Measurements from ENCODE around the gene GPR75.

The GPR75 gene

DNA sequence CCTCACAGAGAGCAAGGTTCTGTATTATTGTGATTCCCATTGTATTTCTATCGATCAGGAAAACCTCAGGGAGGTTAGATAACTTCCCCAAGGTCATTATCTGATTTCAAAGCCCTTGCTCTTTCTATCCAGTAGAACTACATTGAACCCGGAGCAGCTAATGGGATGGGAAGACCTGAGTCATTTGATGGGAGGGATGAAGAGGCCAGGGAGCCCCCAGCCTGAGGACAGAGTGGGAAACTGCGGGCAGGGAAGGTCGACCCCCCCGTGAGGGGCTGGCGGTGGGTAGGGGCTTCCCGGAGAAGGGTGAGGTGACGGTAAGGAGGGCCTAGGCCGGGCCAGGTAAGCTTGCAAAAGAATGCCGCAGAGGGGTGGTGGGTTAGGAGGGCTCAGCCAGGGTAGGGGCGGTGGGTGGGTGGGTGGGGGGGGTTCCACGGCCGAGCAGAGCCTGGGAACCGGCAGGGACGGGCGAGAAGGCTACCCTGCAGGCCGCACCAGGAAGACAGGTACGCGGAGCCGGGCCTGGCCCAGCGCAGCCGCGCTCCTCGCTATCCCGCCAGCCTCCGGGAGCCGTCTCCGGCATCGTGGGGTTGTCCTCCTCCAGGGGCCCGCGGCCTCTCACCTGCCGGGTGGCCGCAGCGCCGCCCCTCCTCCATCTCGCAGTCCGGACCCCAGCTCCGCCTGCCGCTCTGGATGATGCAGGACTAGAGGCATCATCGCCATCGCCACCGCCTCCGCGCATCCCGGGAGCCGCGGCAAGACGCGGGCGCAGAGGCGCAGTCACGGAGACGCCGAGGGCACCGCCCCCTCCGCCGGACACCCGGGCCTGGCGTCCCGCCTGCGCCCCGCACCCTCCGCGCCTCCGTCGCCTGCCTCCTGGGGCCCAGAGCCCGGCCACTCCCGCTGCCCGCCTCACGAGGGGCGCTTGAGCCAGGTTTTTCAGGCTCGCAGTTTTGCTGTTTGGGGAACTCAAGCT is at the start of gene GPR75:
GPR75 (minus strand) TSS at position 762 of the 976 bp plus-strand sequence. CDS start 5,211 bp downstream, outside the sequence.
- Histone ChIP-seq H3K4me1 (ENCODE audit: insufficient read depth, low read length) (no peaks in the 10 kb centered on the region), H3K4me3 (ENCODE audit: low read depth in 1 of 2, low read length in 2 of 2) (peak within 1 kb of the TSS in 1 of 2 donors; percentile 14), H3K27ac (ENCODE audit: low read depth, low read length) (no peak within 1 kb of the TSS), H3K27me3 (ENCODE audit: control insufficient read depth in 1 of 2, insufficient read depth in 2 of 2, low read length in 2 of 2) (no peaks in the 10 kb centered on the region), H3K9me3 (ENCODE audit: low read length) (no peaks in the 10 kb centered on the region), H3K9ac (ENCODE audit: low read length) (no peak within 1 kb of the TSS), H3K36me3 (ENCODE audit: insufficient read depth, low read length) (peaks cover 5% of the 10 kb centered on the region)

- Histone ChIP-seq H3K27me3 (ENCODE audit: control insufficient read depth in 1 of 2, insufficient read depth in 2 of 2, low read length in 2 of 2) (no peaks in the 10 kb centered on the region), H3K36me3 (ENCODE audit: insufficient read depth, low read length) (peaks cover 59% of the 10 kb centered on the region), H3K4me3 (ENCODE audit: low read depth in 1 of 2, low read length in 2 of 2) (no peak overlapping the region), H3K9ac (ENCODE audit: low read length) (no peak overlapping the region), H3K27ac (ENCODE audit: low read depth, low read length) (no peak overlapping the region), H3K9me3 (ENCODE audit: low read length) (no peaks in the 10 kb centered on the region), H3K4me1 (ENCODE audit: insufficient read depth, low read length) (no peaks in the 10 kb centered on the region)
Measured at GRCh38 chr2:53907582-53907981, 47.8 kb upstream of the GPR75 start.

DNA sequence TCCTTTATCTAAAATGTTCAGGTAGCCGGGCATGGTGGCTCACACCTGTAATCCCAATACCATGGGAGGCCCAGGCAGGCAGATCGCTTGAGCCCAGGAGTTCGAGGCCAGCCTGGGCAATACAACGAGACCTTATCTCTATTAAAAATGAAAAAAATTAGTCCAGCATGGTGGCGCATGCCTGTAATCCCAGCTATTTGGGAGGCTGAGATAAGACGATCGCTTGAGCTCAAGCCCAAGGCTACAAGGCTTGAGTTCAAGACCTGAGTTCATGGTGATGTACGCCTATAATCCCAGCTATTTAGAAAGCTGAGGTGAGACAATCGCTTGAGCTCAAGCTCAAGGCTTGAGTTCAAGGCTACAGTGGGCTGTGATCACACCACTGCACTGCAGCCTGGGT is 45.6 kb upstream of the GPR75 start:
- no peaks in the 10 kb centered on the region for H3K4me1 ChIP-seq (ENCODE audit: insufficient read depth, low read length)
- H3K27me3 ChIP-seq (ENCODE audit: control insufficient read depth in 1 of 2, insufficient read depth in 2 of 2, low read length in 2 of 2) = no peaks in the 10 kb centered on the region
- peaks cover 75% of the 10 kb centered on the region for H3K36me3 ChIP-seq (ENCODE audit: insufficient read depth, low read length)
- H3K27ac ChIP-seq (ENCODE audit: low read depth, low read length) = no peak overlapping the region
- H3K9ac ChIP-seq (ENCODE audit: low read length) = no peak overlapping the region
- no peak overlapping the region for H3K4me3 ChIP-seq (ENCODE audit: low read depth in 1 of 2, low read length in 2 of 2)
- no peaks in the 10 kb centered on the region for H3K9me3 ChIP-seq (ENCODE audit: low read length)

DNA sequence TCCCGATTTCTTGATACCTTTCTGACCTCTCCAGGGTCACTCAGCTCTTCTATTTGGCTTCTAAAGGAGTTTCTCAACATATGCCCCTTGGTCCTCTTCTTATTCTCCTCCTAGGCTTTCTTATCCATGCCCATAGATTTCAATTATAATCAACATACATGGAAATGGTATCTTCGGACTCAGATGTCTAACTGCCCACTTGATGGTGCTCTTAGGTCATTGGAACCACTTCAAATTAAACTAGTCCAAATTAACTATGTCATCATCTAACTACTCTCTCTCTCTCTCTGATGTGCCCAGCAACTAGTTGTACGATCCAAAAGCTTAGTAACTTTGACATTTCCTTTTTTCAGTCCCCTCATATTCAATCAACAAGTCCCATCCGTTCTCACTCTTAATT is 43.2 kb upstream of the GPR75 start:
- Histone ChIP-seq H3K27ac (ENCODE audit: low read depth, low read length) (no peak overlapping the region), H3K9ac (ENCODE audit: low read length) (no peak overlapping the region), H3K9me3 (ENCODE audit: low read length) (no peaks in the 10 kb centered on the region), H3K4me1 (ENCODE audit: insufficient read depth, low read length) (no peaks in the 10 kb centered on the region), H3K27me3 (ENCODE audit: control insufficient read depth in 1 of 2, insufficient read depth in 2 of 2, low read length in 2 of 2) (no peaks in the 10 kb centered on the region), H3K36me3 (ENCODE audit: insufficient read depth, low read length) (peaks cover 73% of the 10 kb centered on the region), H3K4me3 (ENCODE audit: low read depth in 1 of 2, low read length in 2 of 2) (no peak overlapping the region)

GRCh38 chr2:53901192-53901591 is 41.4 kb upstream of the GPR75 start:
- H3K9ac ChIP-seq (ENCODE audit: low read length) = no peak overlapping the region
- no peak overlapping the region for H3K27ac ChIP-seq (ENCODE audit: low read depth, low read length)
- peaks cover 72% of the 10 kb centered on the region for H3K36me3 ChIP-seq (ENCODE audit: insufficient read depth, low read length)
- H3K4me3 ChIP-seq (ENCODE audit: low read depth in 1 of 2, low read length in 2 of 2) = no peak overlapping the region
- no peaks in the 10 kb centered on the region for H3K4me1 ChIP-seq (ENCODE audit: insufficient read depth, low read length)
- no peaks in the 10 kb centered on the region for H3K27me3 ChIP-seq (ENCODE audit: control insufficient read depth in 1 of 2, insufficient read depth in 2 of 2, low read length in 2 of 2)
- H3K9me3 ChIP-seq (ENCODE audit: low read length) = no peaks in the 10 kb centered on the region

DNA sequence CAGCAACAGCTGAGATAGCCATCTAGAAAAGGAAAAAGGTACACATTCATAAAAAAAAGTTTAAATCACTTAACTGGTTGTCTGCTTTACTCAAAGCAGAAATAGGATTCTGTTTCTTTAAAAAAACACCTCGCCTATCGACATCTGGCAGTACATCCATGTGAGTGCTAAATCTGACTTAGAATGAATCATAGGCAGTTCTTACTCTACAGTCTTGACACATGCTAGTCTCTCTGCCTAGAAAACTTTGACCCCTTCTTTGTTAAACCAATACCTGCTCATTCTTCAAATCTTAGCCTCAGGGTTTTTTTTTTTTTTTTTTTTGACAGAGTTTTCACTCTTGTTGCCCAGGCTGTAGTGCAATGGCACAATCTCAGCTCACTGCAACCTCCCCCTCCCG is 37.1 kb upstream of the GPR75 start:
- Histone ChIP-seq H3K36me3 (ENCODE audit: insufficient read depth, low read length) (peaks cover 70% of the 10 kb centered on the region), H3K9me3 (ENCODE audit: low read length) (no peaks in the 10 kb centered on the region), H3K27ac (ENCODE audit: low read depth, low read length) (no peak overlapping the region), H3K27me3 (ENCODE audit: control insufficient read depth in 1 of 2, insufficient read depth in 2 of 2, low read length in 2 of 2) (no peaks in the 10 kb centered on the region), H3K4me1 (ENCODE audit: insufficient read depth, low read length) (no peaks in the 10 kb centered on the region), H3K9ac (ENCODE audit: low read length) (no peak overlapping the region), H3K4me3 (ENCODE audit: low read depth in 1 of 2, low read length in 2 of 2) (no peak overlapping the region)

DNA sequence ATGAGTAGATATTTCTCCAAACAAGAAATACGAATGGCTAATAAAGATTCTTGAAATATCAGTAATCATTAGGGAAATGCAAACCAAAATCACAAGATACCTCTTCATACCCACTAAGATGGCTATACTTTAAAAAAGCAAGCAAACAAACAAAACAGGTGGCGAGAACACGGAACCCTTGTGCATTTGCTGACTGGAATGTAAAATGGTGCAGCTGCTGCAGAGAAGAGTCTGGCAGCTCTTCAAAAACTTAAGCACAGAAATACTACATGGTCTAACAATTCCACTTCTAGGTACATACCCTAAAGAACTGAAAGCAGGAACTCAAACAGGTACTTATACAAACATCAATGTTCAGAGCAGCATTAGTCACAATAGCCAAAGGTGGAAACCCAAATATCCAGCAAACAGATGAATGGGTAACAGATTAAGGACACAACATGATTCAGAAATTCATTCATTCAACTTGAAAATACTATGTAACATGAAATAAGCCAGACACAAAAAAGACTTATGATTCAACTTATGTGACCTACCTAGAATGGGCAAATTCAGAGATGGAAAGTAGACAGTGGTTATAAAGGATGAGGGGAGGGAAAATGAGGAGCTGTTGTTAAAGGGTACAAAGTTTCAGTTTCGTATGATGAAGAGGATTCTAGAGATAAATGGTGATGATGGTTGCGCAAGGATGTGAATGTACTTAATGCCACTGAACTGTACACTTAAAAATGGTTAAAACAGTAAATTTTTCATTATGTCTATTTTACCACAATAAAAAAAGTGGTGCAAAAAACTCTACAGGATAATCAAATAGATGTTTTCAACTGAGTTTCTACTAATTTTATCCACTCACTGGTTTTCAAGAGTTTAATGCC is 26.9 kb upstream of the GPR75 start:
- no peaks in the 10 kb centered on the region for H3K4me1 ChIP-seq (ENCODE audit: insufficient read depth, low read length)
- no peaks in the 10 kb centered on the region for H3K27me3 ChIP-seq (ENCODE audit: control insufficient read depth in 1 of 2, insufficient read depth in 2 of 2, low read length in 2 of 2)
- H3K9me3 ChIP-seq (ENCODE audit: low read length) = no peaks in the 10 kb centered on the region
- no peak overlapping the region for H3K4me3 ChIP-seq (ENCODE audit: low read depth in 1 of 2, low read length in 2 of 2)
- H3K9ac ChIP-seq (ENCODE audit: low read length) = no peak overlapping the region
- peaks cover 68% of the 10 kb centered on the region for H3K36me3 ChIP-seq (ENCODE audit: insufficient read depth, low read length)
- no peak overlapping the region for H3K27ac ChIP-seq (ENCODE audit: low read depth, low read length)

DNA sequence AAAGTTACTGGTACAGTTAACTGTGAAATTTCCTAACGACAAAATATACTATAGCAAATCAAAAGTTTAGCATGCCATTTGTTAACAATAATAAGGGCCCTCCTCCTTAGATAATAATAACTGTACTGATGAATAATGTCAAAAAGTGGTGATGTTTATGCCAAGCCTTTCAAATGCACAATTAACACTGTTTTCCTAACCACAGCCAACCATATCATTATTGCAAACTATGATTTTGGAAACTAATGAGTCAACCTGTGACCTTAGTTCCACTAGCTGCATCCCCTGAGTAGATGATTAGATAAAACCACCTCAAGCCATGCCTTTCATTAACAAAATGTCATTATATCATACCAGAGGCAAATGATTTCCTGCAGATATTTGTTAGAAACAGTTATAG is 25.1 kb upstream of the GPR75 start:
- Histone ChIP-seq H3K9me3 (ENCODE audit: low read length) (no peaks in the 10 kb centered on the region), H3K36me3 (ENCODE audit: insufficient read depth, low read length) (peaks cover 61% of the 10 kb centered on the region), H3K4me1 (ENCODE audit: insufficient read depth, low read length) (no peaks in the 10 kb centered on the region), H3K9ac (ENCODE audit: low read length) (no peak overlapping the region), H3K4me3 (ENCODE audit: low read depth in 1 of 2, low read length in 2 of 2) (no peak overlapping the region), H3K27ac (ENCODE audit: low read depth, low read length) (no peak overlapping the region), H3K27me3 (ENCODE audit: control insufficient read depth in 1 of 2, insufficient read depth in 2 of 2, low read length in 2 of 2) (no peaks in the 10 kb centered on the region)

DNA sequence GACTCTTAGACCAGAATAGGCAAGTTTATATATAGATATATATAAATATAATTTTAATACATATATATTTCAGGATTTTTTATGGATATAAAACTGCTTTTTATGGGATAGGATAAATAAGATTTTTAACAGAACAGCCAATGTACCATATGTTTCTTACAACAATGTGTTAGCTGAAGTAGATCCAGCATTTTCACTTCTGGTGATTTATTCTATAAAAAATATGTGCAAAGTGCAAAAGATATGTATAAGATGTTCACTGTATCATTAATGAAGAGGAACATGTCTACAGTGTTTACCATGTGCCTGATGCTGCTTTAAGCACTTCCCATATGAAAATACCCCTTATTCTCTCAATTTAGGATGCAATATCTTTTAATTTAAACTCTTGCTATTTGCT is 22.2 kb upstream of the GPR75 start:
- Histone ChIP-seq H3K36me3 (ENCODE audit: insufficient read depth, low read length) (peaks cover 35% of the 10 kb centered on the region), H3K4me1 (ENCODE audit: insufficient read depth, low read length) (no peaks in the 10 kb centered on the region), H3K27me3 (ENCODE audit: control insufficient read depth in 1 of 2, insufficient read depth in 2 of 2, low read length in 2 of 2) (no peaks in the 10 kb centered on the region)

DNA sequence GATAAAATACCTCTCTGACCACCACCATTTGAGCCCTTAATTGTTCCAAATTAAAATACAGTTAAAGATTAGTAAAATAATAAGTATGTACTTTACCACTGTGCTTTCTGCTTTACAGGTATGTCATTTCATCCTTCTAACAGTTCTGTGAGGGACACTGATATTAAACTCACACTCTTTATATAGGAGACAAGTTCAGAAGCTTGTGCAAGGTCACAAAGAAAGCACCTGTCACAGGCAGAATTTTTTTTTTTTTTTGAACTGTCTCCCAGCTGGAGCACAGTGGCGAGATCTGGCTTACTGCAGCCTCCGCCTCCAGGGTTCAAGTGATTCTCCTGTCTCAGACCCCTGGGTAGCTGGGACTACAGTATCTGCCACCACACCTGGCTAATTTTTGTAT is 21.6 kb upstream of the GPR75 start:
- H3K9ac ChIP-seq (ENCODE audit: low read length) = no peak overlapping the region
- no peak overlapping the region for H3K27ac ChIP-seq (ENCODE audit: low read depth, low read length)
- H3K36me3 ChIP-seq (ENCODE audit: insufficient read depth, low read length) = peaks cover 28% of the 10 kb centered on the region
- no peaks in the 10 kb centered on the region for H3K4me1 ChIP-seq (ENCODE audit: insufficient read depth, low read length)
- no peak overlapping the region for H3K4me3 ChIP-seq (ENCODE audit: low read depth in 1 of 2, low read length in 2 of 2)
- H3K27me3 ChIP-seq (ENCODE audit: control insufficient read depth in 1 of 2, insufficient read depth in 2 of 2, low read length in 2 of 2) = no peaks in the 10 kb centered on the region
- H3K9me3 ChIP-seq (ENCODE audit: low read length) = no peaks in the 10 kb centered on the region

More for the DNA sequence above, 22.2 kb upstream of the GPR75 start:
- Histone ChIP-seq H3K27ac (ENCODE audit: low read depth, low read length) (no peak overlapping the region), H3K9ac (ENCODE audit: low read length) (no peak overlapping the region), H3K9me3 (ENCODE audit: low read length) (no peaks in the 10 kb centered on the region), H3K4me3 (ENCODE audit: low read depth in 1 of 2, low read length in 2 of 2) (no peak overlapping the region)

DNA sequence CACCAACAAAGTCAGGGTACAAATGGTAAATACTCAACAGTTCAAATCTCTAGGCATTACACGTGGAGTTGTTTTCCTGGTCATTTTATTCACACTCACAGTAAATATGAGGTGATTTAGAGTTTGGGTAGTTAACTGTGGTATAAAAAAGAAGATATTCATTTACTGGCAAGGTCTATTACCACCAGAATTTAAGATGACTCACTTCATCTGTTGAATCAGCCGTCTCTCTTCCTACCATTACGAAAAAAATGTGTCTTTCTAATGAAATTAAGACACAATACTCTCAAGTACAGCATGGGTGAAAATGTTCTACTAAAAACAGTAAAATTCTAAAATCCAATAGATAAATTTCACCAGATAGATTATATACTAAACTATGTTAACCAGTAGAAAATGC is 21.0 kb upstream of the GPR75 start:
- Histone ChIP-seq H3K27ac (ENCODE audit: low read depth, low read length) (no peak overlapping the region), H3K4me1 (ENCODE audit: insufficient read depth, low read length) (no peaks in the 10 kb centered on the region), H3K36me3 (ENCODE audit: insufficient read depth, low read length) (peaks cover 23% of the 10 kb centered on the region), H3K4me3 (ENCODE audit: low read depth in 1 of 2, low read length in 2 of 2) (no peak overlapping the region), H3K9me3 (ENCODE audit: low read length) (no peaks in the 10 kb centered on the region), H3K27me3 (ENCODE audit: control insufficient read depth in 1 of 2, insufficient read depth in 2 of 2, low read length in 2 of 2) (no peaks in the 10 kb centered on the region), H3K9ac (ENCODE audit: low read length) (no peak overlapping the region)
